ENCODE data around the gene LRP1-AS. TPM values are rescaled to one million over a fixed set of nuclear protein-coding genes. Genes with fewer than 3 reads are reported as not detected.

Gene LRP1-AS
- polyA plus RNA-seq, 2 of the 4 experiments (the other 2 are of a cell fraction): not detected

DNA sequence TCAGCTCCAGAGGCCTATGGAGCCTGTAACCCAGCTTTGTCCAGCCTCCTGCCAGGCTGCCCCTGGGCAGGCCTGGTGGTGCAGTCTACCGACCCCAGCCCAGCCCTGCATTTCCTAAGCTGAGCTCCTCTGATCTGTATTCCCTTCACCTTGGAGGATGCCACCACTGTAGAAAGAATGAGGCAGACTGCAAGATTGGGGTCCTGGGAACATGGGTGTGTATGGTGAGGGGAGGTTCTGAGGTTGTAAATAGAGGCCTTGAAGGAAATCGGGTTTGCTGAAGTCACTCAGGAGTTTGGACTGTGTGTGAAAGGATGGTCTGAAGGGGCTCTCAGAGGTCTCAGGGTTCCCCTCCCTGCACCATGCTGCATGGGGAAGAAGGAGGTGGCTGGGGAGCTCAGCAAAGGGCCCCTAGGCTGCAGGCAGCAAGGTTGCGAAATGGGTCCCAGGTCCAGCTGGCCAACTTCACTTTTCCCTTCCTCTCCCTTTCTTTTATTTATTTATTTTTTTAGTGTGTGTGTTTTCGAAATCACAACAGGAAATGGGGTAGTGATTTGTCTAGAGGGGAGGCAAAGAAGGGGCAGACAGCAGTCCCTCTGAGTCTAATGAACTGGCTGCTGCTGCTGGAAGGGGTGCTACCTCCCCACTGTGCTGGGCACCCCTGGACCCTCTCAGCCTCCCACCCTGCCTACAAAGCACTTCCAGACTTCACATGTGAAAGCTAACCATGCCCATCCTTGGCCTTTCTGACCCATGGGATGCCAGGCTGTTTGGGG, 1.2 kb upstream of the LRP1-AS start:
- ATAC-seq (no peak; a peak in 1 of 6 replicates), DNase-seq (ENCODE audit: low read depth in 1 of 2, low spot score in 1 of 2) (no peak), FAIRE-seq (no peak)
- POLR2A ChIA-PET: interaction anchor here (1.0 kb wide), 1 partner anchor 20 kb away, joined by 3 read pairs; the partner anchor contains the start of gene LRP1
- no peaks in the 10 kb centered on the region for H3K9me3 ChIP-seq
- CTCF ChIA-PET: interaction anchor here (1.1 to 16.2 kb wide), 9 partner anchors 9 to 79 kb away, joined by 3 to 180 read pairs (median 6); no protein-coding TSS in a partner anchor
- H3K4me2 ChIP-seq: peak overlapping the region; percentile 56
- no peak overlapping the region for H3K4me3 ChIP-seq
- H3K27ac ChIP-seq: peak overlapping the region; percentile 57 to 67; a peak in 5 of 6 replicates
- peaks cover 28% of the 10 kb centered on the region for H3K4me1 ChIP-seq
- WGBS (ENCODE audit: missing lambda C conversion rate): 70% methylated on average over 4 of the region's 4 CpGs
- TF ChIP-seq CEBPB (IDR thresholded peaks at IDR 0.05) (peak; percentile 79 to 82), FOSB (CRISPR knock-in tag; IDR thresholded peaks at IDR 0.05) (no peak)

GRCh38 chr12:57146092-57146491, 1.3 kb downstream of the LRP1-AS start:
- ChIA-PET POLR2A (no interaction called here), CTCF (interaction anchor here (0.5 to 6.5 kb wide), 9 partner anchors 10 to 84 kb away, joined by 3 to 54 read pairs (median 4); no protein-coding TSS in a partner anchor)
- FAIRE-seq (no peak), DNase-seq (ENCODE audit: low read depth in 1 of 2, low spot score in 1 of 2) (no peak), ATAC-seq (no peak)
- TF ChIP-seq MYC (IDR thresholded peaks at IDR 0.05; ENCODE audit: borderline replicate concordance, low read length) (no peak), JUN (IDR thresholded peaks at IDR 0.05) (no peak)
- no peaks in the 10 kb centered on the region for H3K9me3 ChIP-seq
- no peak overlapping the region for H3K4me2 ChIP-seq
- H3K4me1 ChIP-seq: peaks cover 28% of the 10 kb centered on the region
- no peak overlapping the region for H3K4me3 ChIP-seq
- WGBS (ENCODE audit: missing lambda C conversion rate): 66% methylated on average over 2 of the region's 2 CpGs
- H3K27ac ChIP-seq: no peak overlapping the region

GRCh38 chr12:57145460-57146059, 1.9 kb downstream of the LRP1-AS start:
- no peak overlapping the region for H3K27ac ChIP-seq

More at GRCh38 chr12:57145460-57146059, 1.9 kb downstream of the LRP1-AS start:
- WGBS (ENCODE audit: missing lambda C conversion rate): 74% methylated on average over 10 of the region's 10 CpGs
- Histone ChIP-seq H3K4me2 (no peak overlapping the region), H3K4me3 (no peak overlapping the region), H3K9me3 (no peaks in the 10 kb centered on the region), H3K4me1 (peaks cover 28% of the 10 kb centered on the region)
- TF ChIP-seq EP300 (IDR thresholded peaks at IDR 0.05) (no peak), REST (IDR thresholded peaks at IDR 0.05) (no peak), HEYL (CRISPR knock-in tag; IDR thresholded peaks at IDR 0.05) (no peak), HOXB13 (CRISPR knock-in tag; IDR thresholded peaks at IDR 0.05; ENCODE audit: low read depth) (no peak), ZC3H11A (IDR thresholded peaks at IDR 0.05) (no peak), BHLHE40 (IDR thresholded peaks at IDR 0.05; ENCODE audit: low read depth, low read length) (no peak), NPAS2 (CRISPR knock-in tag; IDR thresholded peaks at IDR 0.05; ENCODE audit: borderline replicate concordance) (no peak), TFCP2L1 (CRISPR knock-in tag; IDR thresholded peaks at IDR 0.05) (no peak), HMGXB4 (CRISPR knock-in tag; IDR thresholded peaks at IDR 0.05; ENCODE audit: borderline replicate concordance) (no peak)
- TF ChIP-seq, protein P1, sequence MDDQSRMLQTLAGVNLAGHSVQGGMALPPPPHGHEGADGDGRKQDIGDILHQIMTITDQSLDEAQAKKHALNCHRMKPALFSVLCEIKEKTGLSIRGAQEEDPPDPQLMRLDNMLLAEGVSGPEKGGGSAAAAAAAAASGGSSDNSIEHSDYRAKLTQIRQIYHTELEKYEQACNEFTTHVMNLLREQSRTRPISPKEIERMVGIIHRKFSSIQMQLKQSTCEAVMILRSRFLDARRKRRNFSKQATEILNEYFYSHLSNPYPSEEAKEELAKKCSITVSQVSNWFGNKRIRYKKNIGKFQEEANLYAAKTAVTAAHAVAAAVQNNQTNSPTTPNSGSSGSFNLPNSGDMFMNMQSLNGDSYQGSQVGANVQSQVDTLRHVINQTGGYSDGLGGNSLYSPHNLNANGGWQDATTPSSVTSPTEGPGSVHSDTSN (IDR thresholded peaks at IDR 0.05): no peak
- TF ChIP-seq, protein P2, sequence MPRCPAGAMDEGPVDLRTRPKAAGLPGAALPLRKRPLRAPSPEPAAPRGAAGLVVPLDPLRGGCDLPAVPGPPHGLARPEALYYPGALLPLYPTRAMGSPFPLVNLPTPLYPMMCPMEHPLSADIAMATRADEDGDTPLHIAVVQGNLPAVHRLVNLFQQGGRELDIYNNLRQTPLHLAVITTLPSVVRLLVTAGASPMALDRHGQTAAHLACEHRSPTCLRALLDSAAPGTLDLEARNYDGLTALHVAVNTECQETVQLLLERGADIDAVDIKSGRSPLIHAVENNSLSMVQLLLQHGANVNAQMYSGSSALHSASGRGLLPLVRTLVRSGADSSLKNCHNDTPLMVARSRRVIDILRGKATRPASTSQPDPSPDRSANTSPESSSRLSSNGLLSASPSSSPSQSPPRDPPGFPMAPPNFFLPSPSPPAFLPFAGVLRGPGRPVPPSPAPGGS (IDR thresholded peaks at IDR 0.05): no peak
- DNase-seq (ENCODE audit: low read depth in 1 of 2, low spot score in 1 of 2): no peak
- no peak for FAIRE-seq
- peak in 1 of 2 experiments; percentile 10; a peak in 2 of 6 replicates for ATAC-seq
- ChIA-PET POLR2A (no interaction called here), CTCF (interaction anchor here (1.0 to 6.5 kb wide), 6 partner anchors 15 to 77 kb away, joined by 3 to 54 read pairs (median 6); no protein-coding TSS in a partner anchor)
